HG02852 (cell line): ENCODE results near the gene CACNA1I.

ENCODE experiments used
- ATAC-seq: cut with Tn5 transposase; IDR thresholded peaks from one replicate; pipeline ENCODE4 v1.9.1; 2021; ENCODE audit warnings: mild to moderate bottlenecking, moderate library complexity; ENCODE audit not compliant: unreplicated experiment

The CACNA1I gene

DNA sequence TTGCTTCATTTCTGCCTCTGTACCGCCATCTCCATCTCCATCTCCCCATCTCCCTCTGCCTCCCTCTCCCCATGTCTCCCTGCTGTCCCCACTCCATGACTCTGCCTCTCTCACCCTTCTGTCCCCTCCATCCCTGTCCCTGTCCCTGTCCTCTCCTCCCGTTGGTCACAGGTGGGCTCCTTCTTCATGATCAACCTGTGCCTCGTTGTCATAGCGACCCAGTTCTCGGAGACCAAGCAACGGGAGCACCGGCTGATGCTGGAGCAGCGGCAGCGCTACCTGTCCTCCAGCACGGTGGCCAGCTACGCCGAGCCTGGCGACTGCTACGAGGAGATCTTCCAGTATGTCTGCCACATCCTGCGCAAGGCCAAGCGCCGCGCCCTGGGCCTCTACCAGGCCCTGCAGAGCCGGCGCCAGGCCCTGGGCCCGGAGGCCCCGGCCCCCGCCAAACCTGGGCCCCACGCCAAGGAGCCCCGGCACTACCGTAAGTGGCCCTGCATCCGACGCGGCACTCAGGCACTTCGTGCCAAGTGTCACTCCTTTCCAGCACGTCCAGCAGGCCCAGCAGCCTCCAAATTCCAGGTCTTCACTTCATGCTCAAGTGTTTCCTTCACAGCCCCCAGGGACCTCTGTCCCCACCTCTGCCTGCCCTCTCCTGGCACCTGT lies 76.0 kb downstream of the CACNA1I start:
- ATAC-seq: no peak

DNA sequence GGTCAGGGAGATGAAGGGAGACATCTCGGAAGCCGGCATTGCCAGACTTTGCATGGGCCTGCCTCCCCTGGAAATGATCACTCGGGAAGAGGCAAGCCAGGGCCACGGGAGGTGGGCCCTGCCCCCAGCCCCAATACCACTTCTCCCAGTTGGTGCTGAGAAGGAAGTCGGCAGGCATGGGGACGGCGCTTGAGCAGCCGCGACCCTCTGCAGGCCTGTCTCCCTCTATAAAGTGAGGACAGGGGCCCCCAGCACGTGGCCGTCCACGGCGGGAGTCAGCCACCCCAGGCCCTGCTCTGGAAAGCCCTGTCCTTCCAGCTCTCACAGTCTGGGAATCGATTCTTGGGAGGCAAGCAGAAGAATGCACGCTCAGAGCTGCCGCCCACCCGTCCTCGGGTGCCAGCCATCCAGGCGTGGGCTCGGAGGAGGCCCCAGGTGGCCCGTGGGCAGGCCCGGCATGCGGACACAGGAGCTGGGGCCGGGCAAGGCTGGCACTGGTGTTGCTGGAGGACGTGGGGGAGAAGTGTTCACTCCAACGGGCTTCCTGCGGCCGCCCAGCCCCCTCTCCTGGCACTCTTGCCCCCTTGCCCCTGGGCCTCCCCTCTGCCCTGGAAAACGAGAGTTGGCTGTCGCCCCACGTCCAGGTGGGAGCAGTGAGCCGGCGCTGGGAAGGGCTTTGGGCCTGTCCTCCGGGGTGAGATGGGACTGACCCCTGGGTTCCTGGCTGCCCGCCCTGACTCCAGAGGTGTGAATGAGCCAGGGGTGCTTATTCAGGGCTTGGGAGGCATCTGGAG lies 77.5 kb downstream of the CACNA1I start:
- ATAC-seq: no peak

DNA sequence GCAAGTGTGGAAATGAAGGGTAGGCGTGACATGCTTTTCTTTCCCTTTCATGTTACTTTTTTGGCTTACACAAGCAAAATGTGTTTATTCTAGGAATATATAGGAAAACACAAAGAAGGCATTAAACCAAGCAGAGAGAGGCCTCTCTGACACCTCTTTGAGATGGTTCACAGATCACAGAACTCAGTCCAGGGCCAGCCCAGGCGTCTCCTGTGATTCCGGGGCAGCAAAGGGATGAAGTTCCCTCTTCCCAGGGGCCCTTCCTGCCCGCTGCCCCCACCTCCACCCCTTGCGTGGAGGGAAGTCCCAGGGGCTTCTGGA lies 78.0 kb downstream of the CACNA1I start:
- no peak for ATAC-seq

DNA sequence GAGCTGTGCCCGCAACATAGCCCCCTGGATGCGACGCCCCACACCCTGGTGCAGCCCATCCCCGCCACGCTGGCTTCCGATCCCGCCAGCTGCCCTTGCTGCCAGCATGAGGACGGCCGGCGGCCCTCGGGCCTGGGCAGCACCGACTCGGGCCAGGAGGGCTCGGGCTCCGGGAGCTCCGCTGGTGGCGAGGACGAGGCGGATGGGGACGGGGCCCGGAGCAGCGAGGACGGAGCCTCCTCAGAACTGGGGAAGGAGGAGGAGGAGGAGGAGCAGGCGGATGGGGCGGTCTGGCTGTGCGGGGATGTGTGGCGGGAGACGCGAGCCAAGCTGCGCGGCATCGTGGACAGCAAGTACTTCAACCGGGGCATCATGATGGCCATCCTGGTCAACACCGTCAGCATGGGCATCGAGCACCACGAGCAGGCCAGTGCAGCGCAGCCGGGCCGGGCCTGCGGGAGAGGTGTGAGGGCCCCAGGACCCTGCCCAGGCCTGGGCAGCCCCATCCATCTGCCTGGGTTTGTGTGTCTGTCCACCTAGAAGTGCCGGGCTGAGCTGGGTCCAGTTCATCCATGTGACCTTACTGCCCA lies 79.0 kb downstream of the CACNA1I start:
- ATAC-seq: no peak

DNA sequence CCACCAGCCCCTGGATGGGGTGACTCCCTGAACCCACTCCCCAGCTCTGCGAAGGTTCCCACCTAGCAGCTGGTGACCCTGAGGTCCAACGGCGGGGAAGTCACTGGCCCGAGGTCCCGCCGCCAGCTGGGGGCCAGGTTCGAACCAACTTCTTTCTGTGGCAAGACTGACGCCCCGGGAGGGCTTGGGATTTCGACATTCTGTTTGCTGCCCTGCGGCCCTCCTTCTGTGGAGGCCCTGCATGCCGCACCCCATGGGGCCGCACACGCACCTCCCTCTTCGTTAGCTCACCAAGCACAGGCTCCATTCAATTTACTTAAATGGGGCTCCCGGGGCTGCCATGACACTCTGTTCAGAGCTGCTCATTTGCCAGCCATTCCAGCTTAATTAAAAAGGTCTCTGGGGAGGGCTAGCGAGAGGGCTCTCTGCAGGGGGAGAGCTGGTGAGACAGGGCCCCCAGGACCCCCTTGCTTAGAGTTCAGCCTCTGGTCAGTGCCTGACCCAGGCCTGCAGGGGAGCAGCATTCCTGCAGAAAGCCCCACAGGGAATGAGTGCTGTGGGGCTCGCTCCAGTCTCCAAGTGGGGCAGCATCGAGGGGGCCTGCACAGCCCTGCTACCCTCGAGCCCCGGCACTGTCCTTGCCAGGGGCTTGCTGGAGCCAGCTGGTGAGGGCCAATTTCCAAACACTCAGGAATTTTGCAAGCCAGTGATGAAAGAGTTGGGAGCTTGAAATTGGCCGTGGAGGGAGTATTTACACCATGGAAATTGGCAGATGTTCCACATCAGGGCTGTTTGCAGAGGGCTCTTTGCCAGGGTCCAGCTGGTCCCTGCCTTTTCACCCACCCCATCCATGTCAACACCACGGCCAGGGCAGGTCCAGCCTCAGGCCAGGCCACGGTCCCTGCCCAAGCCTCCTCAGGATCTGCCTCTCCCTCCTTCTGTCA lies 80.8 kb downstream of the CACNA1I start:
- ATAC-seq: no peak

DNA sequence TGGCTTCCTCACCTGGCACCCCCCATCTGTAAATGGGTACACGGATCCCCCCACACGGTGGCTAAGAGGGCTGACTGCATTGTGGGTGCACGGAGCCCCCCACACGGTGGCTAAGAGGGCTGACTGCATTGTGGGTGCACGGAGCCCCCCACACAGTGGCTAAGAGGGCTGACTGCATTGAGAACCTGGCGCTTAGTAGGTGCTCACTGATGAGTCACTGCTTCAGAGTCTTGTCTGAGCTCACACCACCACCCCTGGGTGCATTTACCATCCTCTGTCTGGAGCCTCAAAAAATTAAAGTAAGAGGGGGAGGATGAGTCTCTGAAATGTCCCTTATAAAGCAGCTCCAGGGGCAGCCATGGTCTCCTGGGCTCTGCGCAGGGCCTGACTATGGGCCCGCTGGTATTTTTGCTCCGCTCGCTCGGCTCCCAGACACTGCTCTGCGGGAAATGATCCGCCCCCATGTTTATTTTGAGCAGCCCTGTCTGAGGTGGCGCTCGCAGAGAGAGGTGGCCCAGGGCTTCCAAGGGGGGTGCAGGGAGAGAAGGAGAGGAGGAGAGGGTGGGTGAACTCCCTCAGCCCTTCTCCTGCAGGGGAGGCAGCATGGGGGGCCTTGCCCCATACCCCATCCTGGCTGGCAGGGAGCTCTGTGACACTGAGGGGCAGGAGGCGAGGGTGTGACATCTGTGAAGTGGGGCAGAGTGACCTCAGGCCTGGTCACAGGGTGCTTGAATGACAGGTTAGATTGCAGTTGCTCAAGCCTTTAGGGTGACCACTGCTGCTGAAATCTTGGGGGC lies 82.6 kb downstream of the CACNA1I start:
- no peak for ATAC-seq

DNA sequence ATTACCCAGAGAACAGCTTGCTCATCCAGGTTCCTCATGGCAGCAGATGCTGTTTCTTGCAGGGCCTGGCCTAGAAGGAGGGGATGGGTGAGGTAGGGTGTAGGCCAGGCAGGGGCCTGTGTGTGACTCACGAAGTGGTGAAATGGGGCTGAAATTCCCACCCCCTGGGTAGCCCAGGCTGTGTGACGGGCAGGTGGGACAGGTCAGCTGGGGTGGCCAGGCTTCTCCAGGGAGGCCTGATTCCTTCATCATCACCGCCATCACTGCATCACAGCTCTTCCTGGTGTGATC lies 83.2 kb downstream of the CACNA1I start:
- ATAC-seq: no peak

DNA sequence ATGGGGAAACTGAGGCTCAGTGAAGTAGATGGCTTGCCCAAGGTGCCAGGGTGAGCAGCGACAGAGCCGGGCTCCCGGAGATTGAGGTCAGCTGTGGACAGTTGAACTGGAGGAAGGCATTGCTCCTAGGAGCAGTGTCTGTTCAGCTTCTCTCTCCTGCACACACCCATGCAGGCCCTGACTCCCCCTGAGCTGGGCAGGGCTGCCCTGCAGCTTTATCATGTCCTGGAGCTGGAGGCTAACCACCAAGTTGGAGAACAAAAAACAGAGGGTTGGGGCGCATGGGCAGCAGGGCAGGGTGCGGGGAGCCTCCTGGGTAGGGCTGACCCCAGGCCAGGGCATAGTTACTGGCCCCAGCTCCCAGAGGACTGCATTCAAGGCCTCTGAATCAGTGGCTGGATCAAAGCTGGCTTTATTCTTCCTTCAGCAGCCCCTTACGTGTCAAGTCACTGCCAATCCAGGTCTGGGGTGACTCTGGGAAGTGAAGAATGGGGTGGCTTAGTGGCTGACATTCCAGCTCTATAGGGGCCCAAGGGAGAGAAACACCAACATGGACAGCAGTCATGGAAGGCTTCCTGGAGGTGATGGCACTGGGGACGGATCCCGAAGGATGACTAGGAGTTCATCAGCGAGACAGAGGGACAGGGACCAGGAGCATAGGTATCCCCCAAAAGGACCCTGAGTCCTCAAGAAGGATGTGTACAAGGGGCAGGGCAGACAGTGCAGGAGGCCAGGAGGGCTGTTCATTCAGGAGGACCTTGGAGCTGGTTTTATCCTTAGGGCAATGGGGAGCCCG lies 83.8 kb downstream of the CACNA1I start:
- ATAC-seq: no peak

DNA sequence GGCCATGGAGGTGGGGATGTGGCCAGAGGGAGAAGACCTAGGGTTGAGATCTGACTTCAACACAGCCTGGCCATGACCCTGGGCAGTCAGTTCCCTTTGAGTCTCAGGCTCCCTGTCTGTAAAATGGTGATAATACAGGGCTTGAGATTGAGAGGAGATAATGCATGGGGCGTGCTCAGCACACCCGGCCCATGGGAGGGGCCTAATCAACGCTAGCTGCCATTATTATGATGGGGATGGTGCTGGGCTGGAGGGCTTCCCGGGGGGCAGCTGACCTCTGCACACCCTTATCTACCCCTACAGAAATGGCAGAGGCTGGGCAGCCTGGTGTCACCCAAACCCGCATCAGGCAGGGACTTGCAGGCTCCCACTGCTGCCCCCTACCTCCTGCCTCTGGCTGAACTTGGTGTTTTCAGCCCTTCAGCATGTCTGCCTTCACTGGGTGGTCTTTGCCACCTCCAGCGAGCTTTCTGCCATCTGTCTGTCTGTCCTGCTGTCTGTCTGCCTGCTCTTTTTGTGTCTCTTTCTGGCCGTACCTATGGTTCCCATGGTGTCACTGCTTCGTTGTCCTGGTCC lies 84.5 kb downstream of the CACNA1I start:
- no peak for ATAC-seq

DNA sequence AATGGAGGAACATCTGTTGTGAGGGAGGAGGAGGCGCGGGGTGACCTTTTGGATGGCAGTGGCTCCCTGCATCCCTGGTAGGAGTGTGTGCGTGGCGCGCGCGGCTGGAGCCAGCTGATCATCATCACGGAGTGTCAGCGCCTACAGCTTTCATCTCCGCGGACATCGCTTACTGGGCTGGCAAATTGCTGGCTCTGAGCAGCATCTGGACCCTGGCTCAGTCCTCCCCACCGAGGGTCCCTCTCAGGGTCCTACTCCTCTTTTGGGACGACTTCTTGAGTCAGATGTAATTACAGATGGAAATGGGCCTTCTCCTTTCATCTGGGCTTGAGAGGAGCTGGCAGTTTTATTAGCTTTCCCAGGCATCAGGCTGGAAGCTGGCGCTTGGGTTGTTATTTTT lies 85.3 kb downstream of the CACNA1I start:
- ATAC-seq: no peak

DNA sequence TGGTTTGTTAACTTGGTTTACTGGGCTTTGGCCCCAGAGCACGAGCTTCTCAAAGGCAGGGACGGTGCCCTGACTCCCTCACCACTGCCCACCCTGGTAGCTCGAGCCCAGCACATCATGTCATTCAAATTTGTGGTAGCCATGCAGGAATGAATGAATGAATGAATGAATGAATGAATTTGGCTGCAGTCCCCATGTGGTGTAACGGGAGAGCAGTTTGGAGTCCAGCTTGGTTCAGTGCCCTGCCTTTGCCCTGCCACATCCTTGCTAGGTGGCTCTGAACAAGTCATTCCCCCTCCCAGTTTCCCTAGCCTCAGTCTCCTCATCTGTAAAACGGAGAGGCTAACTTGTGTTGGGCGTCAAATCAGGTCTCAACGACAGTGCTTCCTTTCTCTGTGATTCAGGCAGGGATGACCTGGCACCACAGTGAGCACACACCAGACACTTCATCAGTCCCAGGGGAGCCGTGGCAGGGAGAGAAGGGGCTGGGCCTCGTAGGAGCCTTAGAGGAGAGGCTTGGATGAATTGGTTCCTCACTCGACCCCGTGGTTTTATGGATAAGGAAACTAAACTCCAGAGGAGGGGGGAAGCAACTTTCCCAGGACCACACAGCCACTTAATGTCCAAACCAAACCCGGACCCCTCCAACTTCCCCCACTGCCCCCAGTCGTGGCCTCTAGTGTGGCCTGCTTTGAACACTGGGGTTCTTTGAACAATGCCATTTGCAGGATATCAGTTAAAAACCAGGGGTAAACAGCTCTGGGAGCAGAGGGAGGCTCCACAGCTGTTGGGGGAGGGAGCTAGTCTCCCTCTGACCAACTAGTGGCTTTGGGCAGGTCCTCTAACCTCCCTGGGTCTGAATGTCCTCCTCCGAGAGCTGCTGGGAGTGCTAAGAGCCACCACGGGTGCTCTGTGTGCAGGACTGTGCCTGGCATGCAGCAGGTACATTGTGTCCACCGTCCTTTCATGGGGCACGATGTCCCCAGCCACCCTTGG lies 86.2 kb downstream of the CACNA1I start:
- ATAC-seq: no peak

DNA sequence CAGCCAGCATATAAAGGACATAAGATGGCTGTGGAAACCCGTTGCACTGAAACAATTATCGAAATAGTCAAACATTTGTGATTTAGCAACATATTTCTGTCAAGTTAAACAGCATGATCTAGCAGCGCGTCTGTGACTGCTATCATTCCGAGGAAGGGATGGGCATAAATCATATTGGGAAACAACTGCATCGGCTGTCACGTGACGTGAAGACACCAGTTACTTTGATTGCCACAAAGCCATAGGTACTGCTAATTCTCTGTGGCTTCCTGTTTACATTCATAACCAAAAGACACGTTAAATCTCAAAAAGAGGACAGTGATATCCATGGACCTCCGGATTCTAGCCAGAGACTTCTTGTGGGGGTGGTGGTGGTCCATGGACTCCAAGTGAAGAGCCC lies 87.8 kb downstream of the CACNA1I start:
- ATAC-seq: no peak

DNA sequence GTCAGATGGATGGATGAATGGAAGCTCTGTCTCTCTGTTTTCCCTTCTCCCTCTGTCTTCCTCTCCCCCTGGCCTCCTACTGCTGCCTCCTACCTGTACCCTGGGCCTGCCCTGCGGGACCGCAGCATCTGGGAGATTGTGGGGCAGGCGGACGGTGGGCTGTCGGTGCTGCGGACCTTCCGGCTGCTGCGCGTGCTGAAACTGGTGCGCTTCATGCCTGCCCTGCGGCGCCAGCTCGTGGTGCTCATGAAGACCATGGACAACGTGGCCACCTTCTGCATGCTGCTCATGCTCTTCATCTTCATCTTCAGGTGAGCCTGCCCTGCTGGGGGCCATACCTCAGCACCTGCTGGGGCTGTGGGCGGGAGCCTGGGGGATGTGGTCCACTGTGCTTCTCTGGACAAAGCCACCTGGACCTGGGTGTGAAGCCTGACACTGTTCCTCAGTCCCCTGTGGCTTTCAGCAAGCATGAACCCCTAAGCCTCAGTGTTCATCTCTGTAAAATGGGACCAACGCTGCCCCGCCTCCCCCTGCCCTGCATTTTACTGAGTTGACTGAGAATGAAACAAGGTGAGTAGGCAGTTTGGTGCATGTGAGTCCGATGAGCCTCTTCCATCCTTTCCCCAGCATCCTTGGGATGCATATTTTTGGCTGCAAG lies 88.4 kb downstream of the CACNA1I start:
- no peak for ATAC-seq

DNA sequence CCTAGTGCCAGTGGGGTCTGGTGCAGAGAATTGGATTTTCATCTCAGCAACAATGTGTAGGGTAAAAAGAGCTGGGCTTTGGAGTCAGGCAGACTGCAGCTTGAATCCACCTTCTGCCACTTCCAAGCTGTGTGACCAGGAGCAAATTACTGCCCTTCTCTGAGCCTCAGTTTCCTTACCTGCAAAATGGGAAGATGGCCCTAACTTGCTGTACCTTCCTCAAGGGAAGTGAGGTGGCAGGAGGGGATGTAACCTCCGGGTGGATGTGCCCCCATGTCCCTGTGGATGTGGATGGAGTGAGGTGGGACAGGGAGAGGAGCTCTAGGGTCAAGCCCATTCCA lies 90.9 kb downstream of the CACNA1I start:
- ATAC-seq: no peak

DNA sequence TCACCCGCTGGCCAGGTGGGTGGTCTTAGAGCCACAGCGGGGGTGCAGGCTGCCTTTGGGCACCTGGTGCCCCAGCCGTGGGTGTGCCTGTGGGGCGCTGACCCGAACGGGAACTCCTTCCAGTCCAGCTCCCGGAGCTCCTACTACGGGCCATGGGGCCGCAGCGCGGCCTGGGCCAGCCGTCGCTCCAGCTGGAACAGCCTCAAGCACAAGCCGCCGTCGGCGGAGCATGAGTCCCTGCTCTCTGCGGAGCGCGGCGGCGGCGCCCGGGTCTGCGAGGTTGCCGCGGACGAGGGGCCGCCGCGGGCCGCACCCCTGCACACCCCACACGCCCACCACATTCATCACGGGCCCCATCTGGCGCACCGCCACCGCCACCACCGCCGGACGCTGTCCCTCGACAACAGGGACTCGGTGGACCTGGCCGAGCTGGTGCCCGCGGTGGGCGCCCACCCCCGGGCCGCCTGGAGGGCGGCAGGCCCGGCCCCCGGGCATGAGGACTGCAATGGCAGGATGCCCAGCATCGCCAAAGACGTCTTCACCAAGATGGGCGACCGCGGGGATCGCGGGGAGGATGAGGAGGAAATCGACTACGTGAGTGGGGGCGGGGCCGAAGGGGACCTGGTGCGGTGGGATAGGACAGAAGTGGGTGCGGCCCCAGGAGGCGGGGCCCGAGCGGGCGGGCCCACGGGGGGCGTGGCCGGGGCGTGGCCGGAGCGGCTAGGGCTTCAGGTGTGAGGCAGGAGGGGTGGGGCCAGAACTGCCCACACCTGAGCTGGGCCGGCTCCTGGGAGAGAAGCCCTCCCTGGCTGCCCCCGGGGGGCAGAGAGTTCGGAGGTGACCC lies 91.5 kb downstream of the CACNA1I start:
- ATAC-seq: no peak

DNA sequence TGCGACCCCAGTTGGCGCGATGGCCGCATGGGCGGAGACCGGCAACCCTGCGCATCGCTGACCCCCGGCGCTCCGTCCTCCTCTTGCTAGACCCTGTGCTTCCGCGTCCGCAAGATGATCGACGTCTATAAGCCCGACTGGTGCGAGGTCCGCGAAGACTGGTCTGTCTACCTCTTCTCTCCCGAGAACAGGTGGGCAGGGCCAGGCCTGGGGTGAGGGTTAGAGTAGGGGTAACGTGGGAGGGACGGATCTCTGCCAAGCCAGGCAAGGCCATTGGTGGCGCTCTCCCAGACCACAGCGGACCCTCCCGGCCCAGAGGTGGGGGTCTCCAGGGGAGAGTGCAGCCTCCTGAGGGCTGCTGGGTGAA lies 92.1 kb downstream of the CACNA1I start:
- no peak for ATAC-seq

DNA sequence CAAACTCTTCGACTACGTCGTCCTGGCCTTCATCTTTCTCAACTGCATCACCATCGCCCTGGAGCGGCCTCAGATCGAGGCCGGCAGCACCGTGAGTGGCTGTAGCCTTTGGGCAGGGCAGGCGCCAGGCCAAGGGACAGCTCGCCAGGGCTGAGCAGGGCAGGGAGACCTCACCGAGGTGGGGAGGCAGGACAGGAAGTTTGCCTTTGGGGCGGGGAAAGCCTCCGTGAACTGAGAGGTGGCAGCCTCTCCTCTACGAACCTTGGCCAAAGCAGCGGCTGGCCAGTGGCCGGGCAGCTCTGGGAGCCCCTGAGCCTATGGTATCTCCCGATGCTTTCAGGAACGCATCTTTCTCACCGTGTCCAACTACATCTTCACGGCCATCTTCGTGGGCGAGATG lies 93.2 kb downstream of the CACNA1I start:
- no peak for ATAC-seq
